ENCODE results near the gene UCHL3. TPM values are rescaled to one million over a fixed set of nuclear protein-coding genes. Genes with fewer than 3 reads are reported as not detected.

Gene UCHL3
- polyA plus RNA-seq, 1 donor (not counting 4 experiments of a cell fraction or from before 2014, with no cell fraction given), result 134 TPM

DNA sequence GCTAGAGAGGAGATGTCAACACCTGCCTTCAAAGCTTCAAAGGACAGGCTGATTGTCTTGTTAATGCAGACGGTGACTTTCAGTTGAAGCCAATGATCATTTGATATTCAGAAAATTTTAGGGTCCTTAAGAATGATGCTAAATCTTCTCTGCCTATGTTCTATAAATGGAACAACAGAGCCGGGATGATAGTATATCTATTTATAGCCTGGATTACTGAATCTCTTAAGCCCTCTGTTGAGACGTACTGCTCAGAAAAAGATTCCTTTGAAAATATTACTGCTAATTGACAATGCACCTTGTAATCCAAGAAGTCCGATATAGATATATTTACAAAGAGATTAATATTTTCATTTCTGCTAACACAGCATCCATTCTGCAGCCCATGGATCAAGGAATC, 50.8 kb downstream of the UCHL3 start:
- H3K4me1 ChIP-seq (ENCODE audit: control insufficient read depth, extremely low read depth, insufficient read depth, low read length), result no peaks in the 10 kb centered on the region
- dilution Hi-C loops (cut with MboI; ENCODE audit: extremely low pct_ligation_motif_present, low sequenced_read_pairs), result no loop called here
- H2AFZ ChIP-seq (ENCODE audit: control insufficient read depth, low read length), result no peak overlapping the region
- H3K79me2 ChIP-seq (ENCODE audit: control insufficient read depth, insufficient read depth, low read length), result no peaks in the 10 kb centered on the region
- DNase-seq (ENCODE audit: low read depth, low spot score) (no peak), FAIRE-seq (no peak)
- H4K20me1 ChIP-seq (ENCODE audit: control insufficient read depth, extremely low read depth, insufficient read depth, low read length), result no peaks in the 10 kb centered on the region
- no peak for TF ChIP-seq EZH2 (IDR thresholded peaks at IDR 0.05; ENCODE audit: low read length)
- TF ChIP-seq, protein P1, sequence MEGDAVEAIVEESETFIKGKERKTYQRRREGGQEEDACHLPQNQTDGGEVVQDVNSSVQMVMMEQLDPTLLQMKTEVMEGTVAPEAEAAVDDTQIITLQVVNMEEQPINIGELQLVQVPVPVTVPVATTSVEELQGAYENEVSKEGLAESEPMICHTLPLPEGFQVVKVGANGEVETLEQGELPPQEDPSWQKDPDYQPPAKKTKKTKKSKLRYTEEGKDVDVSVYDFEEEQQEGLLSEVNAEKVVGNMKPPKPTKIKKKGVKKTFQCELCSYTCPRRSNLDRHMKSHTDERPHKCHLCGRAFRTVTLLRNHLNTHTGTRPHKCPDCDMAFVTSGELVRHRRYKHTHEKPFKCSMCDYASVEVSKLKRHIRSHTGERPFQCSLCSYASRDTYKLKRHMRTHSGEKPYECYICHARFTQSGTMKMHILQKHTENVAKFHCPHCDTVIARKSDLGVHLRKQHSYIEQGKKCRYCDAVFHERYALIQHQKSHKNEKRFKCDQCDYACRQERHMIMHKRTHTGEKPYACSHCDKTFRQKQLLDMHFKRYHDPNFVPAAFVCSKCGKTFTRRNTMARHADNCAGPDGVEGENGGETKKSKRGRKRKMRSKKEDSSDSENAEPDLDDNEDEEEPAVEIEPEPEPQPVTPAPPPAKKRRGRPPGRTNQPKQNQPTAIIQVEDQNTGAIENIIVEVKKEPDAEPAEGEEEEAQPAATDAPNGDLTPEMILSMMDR (optimal IDR thresholded peaks at IDR 0.05 in 1 of 3, IDR thresholded peaks at IDR 0.05 in 1 of 3, conservative IDR thresholded peaks at IDR 0.05 in 1 of 3; ENCODE audit: extremely low read depth in 1 of 3, insufficient read depth in 2 of 3, low read length in 3 of 3), result no peak
- H3K27ac ChIP-seq (ENCODE audit: control insufficient read depth, insufficient read depth, low read length), result no peak overlapping the region
- H3K36me3 ChIP-seq (ENCODE audit: control insufficient read depth in 2 of 2, extremely low read depth in 1 of 2, insufficient read depth in 2 of 2, low read length in 2 of 2), result peaks cover 2 to 3% of the 10 kb centered on the region in 2 experiments
- H3K27me3 ChIP-seq (ENCODE audit: control insufficient read depth, extremely low read depth, insufficient read depth, low read length), result no peaks in the 10 kb centered on the region
- no peak overlapping the region for H3K4me2 ChIP-seq (ENCODE audit: control insufficient read depth, extremely low read depth, insufficient read depth, low read depth, low read length)
- no peak overlapping the region for H3K9ac ChIP-seq (ENCODE audit: control insufficient read depth, extremely low read depth, insufficient read depth, low read length)
- H3K9me3 ChIP-seq (ENCODE audit: control insufficient read depth, low read depth, low read length), result no peaks in the 10 kb centered on the region
- no peaks in the 10 kb centered on the region for H3K9me1 ChIP-seq (ENCODE audit: control insufficient read depth, extremely low read depth, insufficient read depth, low read length)
- H3K4me3 ChIP-seq (ENCODE audit: control insufficient read depth in 2 of 3, extremely low read depth in 1 of 3, insufficient read depth in 2 of 3, low read depth in 1 of 3, low read length in 3 of 3), result no peak overlapping the region

DNA sequence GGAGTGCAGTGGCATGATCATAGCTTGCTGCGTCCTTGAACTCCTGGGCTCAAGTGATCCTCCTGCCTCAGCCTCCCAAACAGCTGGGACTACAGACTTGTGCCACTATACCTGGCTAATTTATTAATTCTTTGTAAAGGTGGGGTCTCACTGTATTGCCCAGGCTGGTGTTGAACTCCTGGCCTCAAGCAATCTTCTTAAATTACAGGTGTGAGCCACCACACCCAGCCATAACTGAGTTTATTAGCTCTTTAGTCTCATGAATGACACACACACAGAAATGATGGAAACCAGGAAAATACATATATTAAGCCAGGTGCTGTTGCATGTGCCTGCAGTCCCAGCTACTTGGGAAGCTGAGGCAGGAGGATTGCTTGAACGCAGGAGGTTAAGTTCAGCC, 53.4 kb downstream of the UCHL3 start:
- H3K36me3 ChIP-seq (ENCODE audit: control insufficient read depth in 2 of 2, extremely low read depth in 1 of 2, insufficient read depth in 2 of 2, low read length in 2 of 2), result peaks cover 2 to 4% of the 10 kb centered on the region in 2 experiments
- H3K4me2 ChIP-seq (ENCODE audit: control insufficient read depth, extremely low read depth, insufficient read depth, low read depth, low read length), result no peak overlapping the region
- H3K27ac ChIP-seq (ENCODE audit: control insufficient read depth, insufficient read depth, low read length), result no peak overlapping the region
- H3K9me3 ChIP-seq (ENCODE audit: control insufficient read depth, low read depth, low read length), result no peaks in the 10 kb centered on the region
- H4K20me1 ChIP-seq (ENCODE audit: control insufficient read depth, extremely low read depth, insufficient read depth, low read length), result no peaks in the 10 kb centered on the region
- FAIRE-seq (no peak), DNase-seq (ENCODE audit: low read depth, low spot score) (no peak)
- H3K4me1 ChIP-seq (ENCODE audit: control insufficient read depth, extremely low read depth, insufficient read depth, low read length), result no peaks in the 10 kb centered on the region
- no peaks in the 10 kb centered on the region for H3K27me3 ChIP-seq (ENCODE audit: control insufficient read depth, extremely low read depth, insufficient read depth, low read length)
- no peaks in the 10 kb centered on the region for H3K79me2 ChIP-seq (ENCODE audit: control insufficient read depth, insufficient read depth, low read length)
- TF ChIP-seq EZH2 (IDR thresholded peaks at IDR 0.05; ENCODE audit: low read length), result no peak
- TF ChIP-seq, protein P1 (optimal IDR thresholded peaks at IDR 0.05 in 1 of 3, IDR thresholded peaks at IDR 0.05 in 1 of 3, conservative IDR thresholded peaks at IDR 0.05 in 1 of 3; ENCODE audit: extremely low read depth in 1 of 3, insufficient read depth in 2 of 3, low read length in 3 of 3), result no peak
- no peaks in the 10 kb centered on the region for H3K9me1 ChIP-seq (ENCODE audit: control insufficient read depth, extremely low read depth, insufficient read depth, low read length)
- H2AFZ ChIP-seq (ENCODE audit: control insufficient read depth, low read length), result no peak overlapping the region
- dilution Hi-C loops (cut with MboI; ENCODE audit: extremely low pct_ligation_motif_present, low sequenced_read_pairs), result no loop called here
- H3K4me3 ChIP-seq (ENCODE audit: control insufficient read depth in 2 of 3, extremely low read depth in 1 of 3, insufficient read depth in 2 of 3, low read depth in 1 of 3, low read length in 3 of 3), result no peak overlapping the region
- H3K9ac ChIP-seq (ENCODE audit: control insufficient read depth, extremely low read depth, insufficient read depth, low read length), result no peak overlapping the region

Measured in keratinocyte (primary cell).